ENCODE measurements around the gene DCLK1.

DCLK1 gene

DNA sequence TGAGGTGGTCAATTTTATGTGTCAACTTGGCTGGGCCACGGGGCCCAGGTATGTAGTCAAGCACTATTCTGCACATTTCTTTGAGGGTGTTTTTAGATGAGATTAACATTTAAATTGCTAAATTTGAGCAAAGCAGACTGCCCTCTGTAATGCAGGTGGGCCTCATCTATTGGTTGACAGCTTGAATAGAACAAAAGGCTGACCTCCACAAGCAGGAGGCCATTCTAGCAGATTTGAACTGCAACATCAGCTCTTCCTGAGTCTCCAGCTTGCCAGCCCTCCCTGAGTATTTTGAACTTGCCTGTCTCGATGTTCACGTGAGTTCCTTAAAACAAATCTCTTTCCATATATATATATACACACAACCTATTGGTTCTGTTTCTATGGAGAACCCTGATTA, 134.8 kb downstream of the DCLK1 start:
- Histone ChIP-seq H3K36me3 (ENCODE audit: control insufficient read depth in 5 of 5, insufficient read depth in 5 of 5, low read length in 5 of 5) (no peaks in the 10 kb centered on the region), H3K27ac (ENCODE audit: low read depth, low read length) (no peak overlapping the region), H3K9me3 (ENCODE audit: control insufficient read depth in 5 of 5, low read length in 5 of 5) (no peaks in the 10 kb centered on the region), H3K9ac (ENCODE audit: low read length in 5 of 5) (no peak overlapping the region), H3K27me3 (ENCODE audit: control insufficient read depth in 5 of 5, insufficient read depth in 4 of 5, low read length in 5 of 5) (no peaks in the 10 kb centered on the region), H3K4me3 (ENCODE audit: low read depth in 1 of 5, low read length in 5 of 5) (no peak overlapping the region), H3K4me1 (ENCODE audit: control insufficient read depth in 5 of 5, insufficient read depth in 5 of 5, low read length in 5 of 5) (peaks cover 0 to 11% (median 2%) of the 10 kb centered on the region in 5 donors)

DNA sequence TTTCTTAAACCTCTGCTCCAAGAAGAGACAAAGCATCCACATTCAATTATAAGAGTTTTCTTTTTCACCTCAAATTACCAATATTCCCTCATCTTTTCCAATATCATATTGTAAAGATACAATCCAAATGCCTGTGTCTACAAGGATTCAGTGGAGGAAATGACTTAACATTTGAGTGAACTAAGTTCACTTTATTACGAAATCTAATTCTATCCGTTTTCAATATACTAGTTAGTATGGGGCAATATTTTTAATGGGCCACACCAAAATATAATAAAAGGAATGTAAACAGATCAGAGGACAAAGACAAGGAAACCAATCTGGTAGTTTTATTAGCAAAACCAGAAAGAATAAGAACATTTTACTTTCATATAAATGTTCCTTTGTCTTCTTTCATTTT, 136.0 kb downstream of the DCLK1 start:
- Histone ChIP-seq H3K4me1 (ENCODE audit: control insufficient read depth in 5 of 5, insufficient read depth in 5 of 5, low read length in 5 of 5) (peaks cover 0 to 11% (median 2%) of the 10 kb centered on the region in 5 donors), H3K4me3 (ENCODE audit: low read depth in 1 of 5, low read length in 5 of 5) (no peak overlapping the region), H3K36me3 (ENCODE audit: control insufficient read depth in 5 of 5, insufficient read depth in 5 of 5, low read length in 5 of 5) (no peaks in the 10 kb centered on the region), H3K27me3 (ENCODE audit: control insufficient read depth in 5 of 5, insufficient read depth in 4 of 5, low read length in 5 of 5) (no peaks in the 10 kb centered on the region), H3K9ac (ENCODE audit: low read length in 5 of 5) (no peak overlapping the region), H3K27ac (ENCODE audit: low read depth, low read length) (no peak overlapping the region), H3K9me3 (ENCODE audit: control insufficient read depth in 5 of 5, low read length in 5 of 5) (no peaks in the 10 kb centered on the region)

DNA sequence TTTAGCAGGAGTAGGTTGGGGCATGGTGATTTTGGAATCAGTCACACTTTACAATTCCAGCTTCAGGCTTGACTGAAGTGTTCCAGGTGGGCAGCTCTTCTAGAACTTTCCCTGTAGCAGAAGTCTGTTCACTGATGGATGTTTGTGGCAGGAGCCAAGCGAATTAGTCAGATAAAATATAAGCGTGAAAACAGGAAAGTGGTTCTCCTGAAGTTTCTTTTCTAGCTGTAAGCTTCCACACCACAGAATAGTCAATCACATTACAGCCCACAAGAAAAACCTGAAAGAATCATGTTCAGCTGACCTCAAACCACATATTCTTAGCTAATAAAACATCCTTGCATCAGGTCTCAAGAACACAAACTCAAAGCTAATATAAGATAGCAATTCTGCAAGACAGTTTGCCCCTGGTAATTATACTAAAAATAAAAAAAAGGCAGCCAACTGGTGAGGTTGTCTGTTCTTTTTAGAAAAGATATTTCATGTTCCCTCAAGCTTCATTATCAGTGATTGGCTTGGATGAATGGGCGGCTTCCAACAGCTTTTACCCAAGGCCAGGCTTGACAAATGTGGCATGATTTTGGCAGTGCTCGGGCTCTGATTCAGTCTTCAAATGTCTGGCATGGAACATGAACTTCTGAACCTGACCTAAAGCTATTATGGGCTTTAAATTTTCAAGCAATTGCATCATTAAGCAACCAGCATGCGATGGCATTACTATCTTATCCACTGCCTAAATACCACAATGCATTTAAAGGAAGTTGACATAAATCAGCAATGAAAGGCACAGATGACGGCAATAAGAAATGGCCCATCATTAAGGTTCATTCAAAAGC, 136.8 kb downstream of the DCLK1 start:
- Histone ChIP-seq H3K27ac (ENCODE audit: low read depth, low read length) (no peak overlapping the region), H3K4me1 (ENCODE audit: control insufficient read depth in 5 of 5, insufficient read depth in 5 of 5, low read length in 5 of 5) (peaks cover 0 to 9% (median 2%) of the 10 kb centered on the region in 5 donors), H3K9me3 (ENCODE audit: control insufficient read depth in 5 of 5, low read length in 5 of 5) (no peaks in the 10 kb centered on the region), H3K36me3 (ENCODE audit: control insufficient read depth in 5 of 5, insufficient read depth in 5 of 5, low read length in 5 of 5) (no peaks in the 10 kb centered on the region), H3K4me3 (ENCODE audit: low read depth in 1 of 5, low read length in 5 of 5) (no peak overlapping the region), H3K9ac (ENCODE audit: low read length in 5 of 5) (no peak overlapping the region), H3K27me3 (ENCODE audit: control insufficient read depth in 5 of 5, insufficient read depth in 4 of 5, low read length in 5 of 5) (no peaks in the 10 kb centered on the region)

DNA sequence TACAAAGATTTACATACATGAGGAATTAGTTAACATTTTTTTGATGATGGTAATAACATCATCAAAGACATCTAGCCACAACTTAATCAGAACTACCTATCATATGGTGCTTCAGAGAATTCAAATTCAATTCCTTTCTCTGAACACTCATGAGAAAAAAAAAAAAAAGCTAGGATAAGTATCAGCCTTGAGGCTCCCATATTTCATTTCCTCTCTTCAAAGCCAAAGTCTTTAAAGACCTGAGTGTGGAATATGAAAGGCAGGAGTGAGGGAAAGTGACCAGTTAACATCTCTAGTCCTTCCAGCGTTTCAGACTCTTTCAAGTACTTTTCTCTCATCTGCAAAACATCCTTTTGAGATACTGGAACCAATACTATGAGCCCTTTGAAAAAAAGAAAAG, 137.5 kb downstream of the DCLK1 start:
- H3K36me3 ChIP-seq (ENCODE audit: control insufficient read depth in 5 of 5, insufficient read depth in 5 of 5, low read length in 5 of 5): no peaks in the 10 kb centered on the region

DNA sequence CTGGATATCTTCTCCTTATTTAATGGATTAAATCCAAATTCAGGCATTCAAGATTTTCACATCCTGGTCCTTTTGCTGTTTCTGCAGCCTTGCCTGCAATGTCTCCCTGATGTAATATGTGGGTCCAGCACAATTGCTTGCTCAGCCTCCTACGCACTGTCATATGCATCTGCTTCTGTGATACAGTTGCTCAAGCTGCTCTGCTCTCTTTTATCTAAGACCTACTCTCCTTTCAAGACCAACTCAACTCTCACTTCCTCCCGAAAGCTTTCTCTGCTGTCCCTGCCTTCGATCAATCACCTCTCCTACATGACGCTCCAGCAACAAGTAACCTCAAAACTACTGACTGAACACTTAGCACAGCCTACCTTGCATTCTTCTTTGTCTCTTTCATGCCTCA, 138.2 kb downstream of the DCLK1 start:
- Histone ChIP-seq H3K27me3 (ENCODE audit: control insufficient read depth in 5 of 5, insufficient read depth in 4 of 5, low read length in 5 of 5) (no peaks in the 10 kb centered on the region), H3K36me3 (ENCODE audit: control insufficient read depth in 5 of 5, insufficient read depth in 5 of 5, low read length in 5 of 5) (no peaks in the 10 kb centered on the region), H3K4me1 (ENCODE audit: control insufficient read depth in 5 of 5, insufficient read depth in 5 of 5, low read length in 5 of 5) (peaks cover 0 to 17% (median 2%) of the 10 kb centered on the region in 5 donors), H3K9me3 (ENCODE audit: control insufficient read depth in 5 of 5, low read length in 5 of 5) (no peaks in the 10 kb centered on the region), H3K4me3 (ENCODE audit: low read depth in 1 of 5, low read length in 5 of 5) (no peak overlapping the region), H3K9ac (ENCODE audit: low read length in 5 of 5) (no peak overlapping the region), H3K27ac (ENCODE audit: low read depth, low read length) (no peak overlapping the region)

More for the DNA sequence above, 137.5 kb downstream of the DCLK1 start:
- H3K27ac ChIP-seq (ENCODE audit: low read depth, low read length): no peak overlapping the region
- H3K27me3 ChIP-seq (ENCODE audit: control insufficient read depth in 5 of 5, insufficient read depth in 4 of 5, low read length in 5 of 5): no peaks in the 10 kb centered on the region
- no peak overlapping the region for H3K4me3 ChIP-seq (ENCODE audit: low read depth in 1 of 5, low read length in 5 of 5)
- no peaks in the 10 kb centered on the region for H3K9me3 ChIP-seq (ENCODE audit: control insufficient read depth in 5 of 5, low read length in 5 of 5)
- no peak overlapping the region for H3K9ac ChIP-seq (ENCODE audit: low read length in 5 of 5)
- peaks cover 0 to 11% (median 2%) of the 10 kb centered on the region in 5 donors for H3K4me1 ChIP-seq (ENCODE audit: control insufficient read depth in 5 of 5, insufficient read depth in 5 of 5, low read length in 5 of 5)

DNA sequence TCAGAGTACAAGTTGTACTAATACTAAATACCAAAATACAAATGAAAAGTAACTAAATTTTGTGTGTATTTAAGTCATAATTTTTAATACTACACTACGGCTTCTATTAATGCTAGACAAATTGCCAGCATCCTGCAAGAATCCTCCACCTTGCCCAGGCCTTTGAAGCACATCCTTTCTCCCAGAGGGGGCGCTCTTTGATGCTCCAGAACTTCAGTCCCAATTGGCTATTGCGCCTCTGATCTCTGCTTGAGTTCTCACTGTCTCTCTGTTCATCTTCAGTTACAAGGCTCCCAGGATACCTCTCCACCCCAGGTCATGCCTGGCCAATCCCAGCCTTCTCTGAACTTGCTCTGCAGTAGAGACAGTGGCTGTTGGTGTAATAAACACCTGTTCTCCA, 141.0 kb downstream of the DCLK1 start:
- H3K4me3 ChIP-seq (ENCODE audit: low read depth in 1 of 5, low read length in 5 of 5): no peak overlapping the region
- H3K4me1 ChIP-seq (ENCODE audit: control insufficient read depth in 5 of 5, insufficient read depth in 5 of 5, low read length in 5 of 5): peaks cover 0 to 20% (median 2%) of the 10 kb centered on the region in 5 donors
- H3K36me3 ChIP-seq (ENCODE audit: control insufficient read depth in 5 of 5, insufficient read depth in 5 of 5, low read length in 5 of 5): no peaks in the 10 kb centered on the region

DNA sequence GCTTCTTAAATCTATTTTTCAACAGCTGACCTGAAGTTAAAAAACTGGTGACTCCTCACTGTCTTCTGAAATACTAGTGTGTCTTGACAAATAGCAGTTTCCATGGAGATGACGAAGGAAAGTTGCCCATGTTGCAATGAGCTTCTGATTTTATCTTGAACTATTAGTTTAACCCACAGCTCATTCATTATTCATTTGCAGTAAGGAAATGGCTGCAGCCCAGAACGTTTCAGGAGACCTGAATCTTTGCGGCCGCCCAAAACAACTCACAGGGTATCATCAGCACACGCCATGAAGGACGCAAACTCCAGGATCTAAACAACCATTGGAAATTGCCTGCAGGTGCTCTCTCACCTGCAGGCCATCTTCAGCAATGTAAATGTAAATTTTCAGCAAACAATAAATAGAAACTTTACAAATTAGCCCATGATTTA, 142.5 kb downstream of the DCLK1 start:
- no peaks in the 10 kb centered on the region for H3K36me3 ChIP-seq (ENCODE audit: control insufficient read depth in 5 of 5, insufficient read depth in 5 of 5, low read length in 5 of 5)
- no peaks in the 10 kb centered on the region for H3K9me3 ChIP-seq (ENCODE audit: control insufficient read depth in 5 of 5, low read length in 5 of 5)
- H3K9ac ChIP-seq (ENCODE audit: low read length in 5 of 5): no peak overlapping the region
- H3K4me3 ChIP-seq (ENCODE audit: low read depth in 1 of 5, low read length in 5 of 5): no peak overlapping the region
- H3K27ac ChIP-seq (ENCODE audit: low read depth, low read length): no peak overlapping the region
- no peaks in the 10 kb centered on the region for H3K27me3 ChIP-seq (ENCODE audit: control insufficient read depth in 5 of 5, insufficient read depth in 4 of 5, low read length in 5 of 5)
- H3K4me1 ChIP-seq (ENCODE audit: control insufficient read depth in 5 of 5, insufficient read depth in 5 of 5, low read length in 5 of 5): peaks cover 0 to 12% (median 0%) of the 10 kb centered on the region in 5 donors

More for the DNA sequence above, 141.0 kb downstream of the DCLK1 start:
- H3K9ac ChIP-seq (ENCODE audit: low read length in 5 of 5): no peak overlapping the region
- H3K9me3 ChIP-seq (ENCODE audit: control insufficient read depth in 5 of 5, low read length in 5 of 5): no peaks in the 10 kb centered on the region
- H3K27ac ChIP-seq (ENCODE audit: low read depth, low read length): no peak overlapping the region
- no peaks in the 10 kb centered on the region for H3K27me3 ChIP-seq (ENCODE audit: control insufficient read depth in 5 of 5, insufficient read depth in 4 of 5, low read length in 5 of 5)

DNA sequence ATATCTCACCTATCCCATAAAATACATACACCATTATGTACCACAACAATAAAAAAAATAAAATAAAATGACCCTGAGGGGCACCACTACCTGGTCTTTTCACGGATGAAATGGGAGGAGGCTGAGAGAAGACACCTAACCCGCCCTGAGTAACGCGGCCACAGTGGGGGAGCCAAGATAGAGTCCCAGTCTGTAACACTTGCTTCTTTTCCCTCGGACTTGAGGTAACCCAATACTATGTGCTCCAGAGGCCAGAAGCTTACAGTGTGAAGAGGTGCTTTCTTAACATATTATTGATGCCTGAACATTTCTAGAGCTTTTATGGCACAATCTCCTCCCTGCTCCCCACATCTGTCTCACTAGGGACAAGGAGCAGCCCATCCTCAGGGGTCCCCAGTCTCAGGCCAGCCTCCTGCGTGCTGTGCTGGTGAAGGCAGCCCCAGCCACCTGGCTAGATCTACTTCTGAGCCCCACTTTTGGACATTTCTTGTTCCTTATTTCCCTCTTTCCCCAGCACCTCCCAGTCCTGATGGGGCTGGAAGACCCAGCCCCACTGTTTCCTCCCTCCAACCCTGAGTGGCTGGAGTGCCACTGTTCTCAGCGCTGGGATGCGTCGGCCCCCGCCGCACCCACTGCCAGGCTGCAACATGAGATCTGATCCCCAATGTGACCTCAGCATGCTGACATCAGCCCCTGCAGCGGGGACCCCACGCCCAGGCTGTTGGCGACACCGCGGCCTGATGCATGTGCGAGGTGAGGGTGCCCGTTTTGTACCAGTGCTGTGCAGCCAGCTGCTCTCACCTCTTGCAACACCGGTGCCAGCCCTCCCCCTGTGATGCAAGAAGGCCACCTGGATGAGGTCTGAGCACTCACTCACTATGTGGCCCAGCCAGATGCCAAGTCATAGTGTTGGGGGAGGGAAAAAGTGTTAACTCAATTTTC, 143.3 kb downstream of the DCLK1 start:
- Histone ChIP-seq H3K4me3 (ENCODE audit: low read depth in 1 of 5, low read length in 5 of 5) (no peak overlapping the region), H3K36me3 (ENCODE audit: control insufficient read depth in 5 of 5, insufficient read depth in 5 of 5, low read length in 5 of 5) (no peaks in the 10 kb centered on the region), H3K27me3 (ENCODE audit: control insufficient read depth in 5 of 5, insufficient read depth in 4 of 5, low read length in 5 of 5) (no peaks in the 10 kb centered on the region), H3K4me1 (ENCODE audit: control insufficient read depth in 5 of 5, insufficient read depth in 5 of 5, low read length in 5 of 5) (peaks cover 0 to 12% (median 0%) of the 10 kb centered on the region in 5 donors), H3K27ac (ENCODE audit: low read depth, low read length) (no peak overlapping the region), H3K9ac (ENCODE audit: low read length in 5 of 5) (no peak overlapping the region), H3K9me3 (ENCODE audit: control insufficient read depth in 5 of 5, low read length in 5 of 5) (no peaks in the 10 kb centered on the region)

DNA sequence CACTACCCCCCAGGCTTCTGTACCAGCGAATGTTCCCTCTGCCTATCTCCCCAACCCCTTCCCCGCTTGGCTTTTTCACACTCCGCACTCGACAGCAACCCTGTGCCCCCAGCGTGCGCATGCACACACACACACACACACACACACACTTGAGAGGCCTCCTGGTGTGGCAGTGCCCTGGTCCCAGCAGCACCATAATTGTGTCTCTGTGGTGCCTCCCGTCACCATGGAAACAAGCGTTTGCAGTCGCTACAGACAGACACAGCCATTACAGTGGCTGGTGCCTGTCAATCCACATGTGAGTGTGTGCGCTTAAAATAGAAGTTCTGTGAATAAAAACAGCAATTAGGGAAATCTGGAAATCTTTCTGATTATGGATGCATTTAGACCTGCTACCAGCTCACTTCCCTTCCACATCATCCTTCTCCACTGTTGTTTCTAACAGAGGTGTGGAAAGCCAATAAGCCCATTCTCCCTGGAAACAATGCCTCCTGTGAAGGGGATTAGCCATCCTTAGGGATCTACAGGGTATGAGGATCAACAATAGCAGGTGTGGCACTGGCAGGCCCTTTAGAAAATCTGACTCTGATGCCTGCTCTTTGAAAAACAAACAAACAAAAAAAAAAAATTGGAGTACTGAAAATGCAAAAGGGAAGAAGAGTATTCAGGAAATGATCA, 146.3 kb downstream of the DCLK1 start:
- no peak overlapping the region for H3K27ac ChIP-seq (ENCODE audit: low read depth, low read length)
- H3K36me3 ChIP-seq (ENCODE audit: control insufficient read depth in 5 of 5, insufficient read depth in 5 of 5, low read length in 5 of 5): no peaks in the 10 kb centered on the region
- peaks cover 0 to 16% (median 4%) of the 10 kb centered on the region in 5 donors for H3K4me1 ChIP-seq (ENCODE audit: control insufficient read depth in 5 of 5, insufficient read depth in 5 of 5, low read length in 5 of 5)
- H3K27me3 ChIP-seq (ENCODE audit: control insufficient read depth in 5 of 5, insufficient read depth in 4 of 5, low read length in 5 of 5): no peaks in the 10 kb centered on the region
- H3K9ac ChIP-seq (ENCODE audit: low read length in 5 of 5): no peak overlapping the region
- H3K9me3 ChIP-seq (ENCODE audit: control insufficient read depth in 5 of 5, low read length in 5 of 5): no peaks in the 10 kb centered on the region
- no peak overlapping the region for H3K4me3 ChIP-seq (ENCODE audit: low read depth in 1 of 5, low read length in 5 of 5)
